ENCODE data around the gene PSD2. TPM values are rescaled to one million over a fixed set of nuclear protein-coding genes. Genes with fewer than 3 reads are reported as not detected.

Gene PSD2
- polyA plus RNA-seq, 3 donors, result 0.09 to 0.39 (median 0.11) TPM

DNA sequence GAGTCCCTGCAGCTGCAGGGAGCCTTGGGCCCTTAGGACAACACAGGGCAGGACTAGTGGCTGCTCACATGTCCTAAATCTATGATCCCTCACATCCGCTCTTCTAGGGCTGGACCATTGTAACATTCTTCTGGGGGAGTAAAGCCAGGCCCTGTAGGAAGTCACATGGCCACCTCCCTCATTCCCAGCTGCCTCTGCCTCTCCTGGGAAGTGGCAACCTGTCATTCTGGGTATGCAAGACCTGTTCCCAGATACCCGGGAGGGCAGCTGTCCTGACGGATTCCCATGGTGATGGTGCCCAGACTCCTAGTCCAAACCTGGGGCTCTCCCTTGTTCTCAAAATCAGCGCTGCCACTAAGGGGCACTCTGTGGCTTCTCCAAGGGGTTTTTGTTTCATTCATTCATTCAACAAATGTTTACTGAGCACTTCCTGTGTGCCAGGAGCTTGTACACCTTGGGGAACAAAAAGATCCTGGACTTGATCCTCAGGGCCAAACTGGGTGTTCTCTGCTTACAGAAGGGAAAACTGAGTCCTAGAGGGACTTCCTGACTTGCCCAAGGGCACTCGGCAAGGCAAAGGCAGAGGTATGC lies 85.6 kb downstream of the PSD2 start:
- no peak overlapping the region for H3K27ac ChIP-seq (ENCODE audit: low read depth, low read length)
- 81 to 88% (median 82%) methylated on average over 5 of the region's 5 CpGs for WGBS, 3 donors

DNA sequence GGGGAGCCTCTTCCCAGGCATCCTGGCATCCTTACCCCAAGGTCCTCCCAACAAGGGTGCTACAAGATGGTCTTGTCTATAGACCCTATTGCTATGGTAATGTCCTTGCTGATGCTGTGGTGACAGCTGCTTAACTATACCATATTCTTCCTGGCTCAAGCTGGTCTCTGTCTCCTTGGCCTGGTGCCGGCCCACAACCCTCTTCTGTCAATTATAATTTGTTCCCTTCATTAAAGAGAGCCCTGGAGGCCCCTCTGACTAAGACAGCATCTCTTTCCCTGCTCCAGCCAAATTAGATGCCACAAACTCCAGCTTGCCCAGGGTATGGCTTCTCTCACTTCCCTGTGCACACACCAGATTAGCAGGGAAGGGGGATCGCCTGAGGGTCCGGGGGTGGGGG lies 86.7 kb downstream of the PSD2 start:
- H3K27ac ChIP-seq (ENCODE audit: low read depth, low read length), result no peak overlapping the region
- WGBS, 3 donors, result 83 to 94% (median 89%) methylated on average over 3 of the region's 3 CpGs

DNA sequence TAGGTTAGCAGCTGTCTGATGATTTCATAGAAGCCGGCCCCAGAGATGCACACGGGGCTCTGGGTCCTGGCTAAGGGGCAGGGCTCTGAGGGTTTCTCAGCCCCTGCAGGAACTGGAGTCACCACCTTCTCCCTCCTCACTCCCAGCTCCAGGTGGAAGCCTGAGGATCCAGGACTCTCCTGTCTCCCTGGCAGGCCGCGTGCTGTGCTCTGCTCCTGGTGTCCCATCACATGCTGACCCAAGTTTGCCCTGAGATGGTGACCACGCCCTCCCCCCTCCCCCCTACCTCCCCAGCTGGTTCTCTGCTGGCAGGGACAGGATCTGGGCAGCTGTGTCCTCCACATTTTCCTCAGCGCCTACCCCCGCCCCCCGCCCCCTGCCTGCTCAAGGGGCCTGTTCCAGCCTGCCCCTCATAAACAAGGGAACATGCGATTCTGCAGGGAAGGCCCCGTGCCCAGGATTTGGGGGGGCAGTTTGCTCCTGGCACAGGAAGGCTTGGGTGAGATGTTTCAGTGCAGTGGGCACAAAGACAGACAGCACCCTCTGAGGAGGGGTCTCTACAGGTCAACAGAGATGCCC lies 87.4 kb downstream of the PSD2 start:
- no peak overlapping the region for H3K27ac ChIP-seq (ENCODE audit: low read depth, low read length)
- WGBS, 3 donors, result 67 to 82% (median 75%) methylated on average over 10 of the region's 10 CpGs

DNA sequence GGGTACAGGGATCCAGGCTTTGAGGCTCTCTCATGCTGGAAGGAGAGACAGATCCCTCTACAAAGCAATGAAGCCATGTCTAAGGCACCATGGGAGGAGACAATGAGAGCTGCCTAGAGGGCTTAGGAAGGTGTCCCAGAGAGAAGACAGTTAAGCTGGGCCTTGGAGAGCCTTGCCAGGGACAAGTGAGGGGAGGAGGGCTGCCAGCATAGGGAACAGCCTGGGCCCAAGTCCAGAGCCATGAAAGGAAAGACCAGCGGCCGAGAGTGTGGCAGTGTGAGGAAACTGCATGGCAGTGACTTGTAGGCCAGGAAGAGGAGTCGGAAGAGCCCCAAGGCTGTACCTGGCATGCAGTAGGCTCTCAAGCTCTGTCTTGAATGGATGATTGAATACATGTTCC lies 88.5 kb downstream of the PSD2 start:
- no peak overlapping the region for H3K27ac ChIP-seq (ENCODE audit: low read depth, low read length)
- 81 to 91% (median 84%) methylated on average over 3 of the region's 3 CpGs for WGBS, 3 donors

DNA sequence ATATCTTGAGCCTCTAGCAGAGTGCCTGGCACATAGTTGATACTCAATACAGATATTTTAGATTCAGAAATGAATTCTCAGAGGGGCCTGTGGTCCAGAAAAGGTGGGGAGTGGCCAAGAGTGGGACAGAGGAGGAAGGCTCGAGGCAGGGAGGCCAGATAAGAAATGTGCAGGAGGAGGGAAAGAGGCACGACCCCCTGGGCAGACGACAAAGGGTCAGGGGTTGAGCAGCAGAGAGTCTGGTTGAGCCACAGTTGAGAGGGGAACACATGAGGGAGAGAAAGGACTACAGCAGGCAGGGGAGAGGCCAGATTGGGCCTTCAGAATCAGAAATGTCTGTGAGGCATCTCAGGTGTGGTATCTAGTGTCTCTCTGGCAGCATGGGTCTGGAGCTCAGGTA lies 89.1 kb downstream of the PSD2 start:
- H3K27ac ChIP-seq (ENCODE audit: low read depth, low read length), result no peak overlapping the region
- WGBS, 3 donors, result 67 to 89% (median 78%) methylated on average over 3 of the region's 3 CpGs

DNA sequence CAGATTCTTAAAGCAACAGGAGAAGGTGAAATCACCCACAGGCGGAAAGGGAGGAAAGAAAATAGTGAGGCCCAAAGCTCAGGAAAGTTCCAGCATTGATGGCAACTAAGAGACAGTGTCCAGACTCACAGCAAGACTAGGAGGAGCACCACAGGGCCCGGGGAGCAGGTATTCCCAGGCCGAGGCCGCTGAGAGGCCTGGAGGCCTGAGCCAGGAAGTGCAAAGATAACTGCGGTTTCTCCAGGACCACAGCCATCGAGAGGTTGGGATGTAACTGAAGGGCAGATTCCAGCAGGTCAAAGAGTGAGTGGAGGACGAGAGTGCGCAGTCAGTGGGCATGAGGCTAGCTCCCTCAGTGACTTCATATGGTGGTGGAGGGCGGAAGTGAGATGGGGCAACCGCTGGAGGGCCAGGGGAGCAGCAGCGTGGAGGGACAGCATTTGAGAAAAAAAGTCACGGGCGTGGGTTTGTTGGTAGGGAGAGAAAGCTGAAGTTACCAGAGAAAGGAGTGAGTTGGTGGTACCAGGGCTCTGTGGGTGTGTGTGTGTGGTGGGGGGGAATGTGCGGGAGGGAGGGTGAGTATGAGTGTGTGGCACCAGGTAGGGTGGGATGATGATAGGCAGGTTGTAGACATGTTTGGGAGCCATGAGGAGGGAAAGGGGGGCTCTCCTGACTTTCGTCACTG lies 89.7 kb downstream of the PSD2 start:
- WGBS, 3 donors, result 91 to 95% (median 93%) methylated on average over 15 of the region's 15 CpGs

DNA sequence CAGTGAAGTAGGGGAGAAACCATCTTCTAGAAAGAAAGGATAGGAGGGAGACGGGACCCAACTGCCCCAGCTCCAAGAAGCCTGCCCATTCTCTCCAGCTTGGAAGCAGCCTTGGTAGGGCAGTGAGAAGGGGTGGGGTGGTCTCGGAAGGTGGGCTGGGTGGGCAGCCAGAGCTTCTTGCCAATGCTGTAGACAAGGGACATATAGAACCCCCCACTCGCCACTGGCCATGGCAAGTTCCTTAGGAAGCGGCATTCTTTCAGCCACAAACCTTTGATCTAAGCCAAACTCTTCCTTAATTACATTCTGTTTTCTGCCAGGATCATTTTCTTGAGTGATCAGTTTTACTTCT lies 90.2 kb downstream of the PSD2 start:
- H3K27ac ChIP-seq (ENCODE audit: low read depth, low read length), result no peak overlapping the region
- WGBS, 3 donors, result 90 to 95% (median 92%) methylated on average over 4 of the region's 4 CpGs

More for the DNA sequence above, 89.7 kb downstream of the PSD2 start:
- no peak overlapping the region for H3K27ac ChIP-seq (ENCODE audit: low read depth, low read length)

DNA sequence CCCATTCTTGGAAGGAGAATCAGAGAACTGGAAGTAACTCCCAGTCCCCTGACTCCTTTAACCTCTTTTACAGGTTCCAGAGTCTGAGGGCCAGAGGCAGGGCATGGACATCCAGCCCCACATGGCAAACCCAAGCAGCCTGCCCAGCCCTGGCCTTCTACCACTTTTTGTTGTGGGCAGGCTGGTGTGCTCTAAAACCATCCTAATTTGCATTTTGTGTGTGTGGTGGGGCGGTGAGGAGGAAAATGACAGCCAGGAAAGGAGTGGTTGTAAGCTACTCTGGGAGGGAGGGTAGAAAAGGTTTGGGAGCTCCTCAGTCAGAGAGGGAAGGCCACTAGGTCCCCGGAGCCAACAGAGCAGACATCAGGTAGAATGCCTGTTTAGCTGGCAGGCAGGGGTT lies 90.6 kb downstream of the PSD2 start:
- H3K27ac ChIP-seq (ENCODE audit: low read depth, low read length), result no peak overlapping the region
- WGBS, 3 donors, result 71 to 91% (median 83%) methylated on average over 2 of the region's 2 CpGs

DNA sequence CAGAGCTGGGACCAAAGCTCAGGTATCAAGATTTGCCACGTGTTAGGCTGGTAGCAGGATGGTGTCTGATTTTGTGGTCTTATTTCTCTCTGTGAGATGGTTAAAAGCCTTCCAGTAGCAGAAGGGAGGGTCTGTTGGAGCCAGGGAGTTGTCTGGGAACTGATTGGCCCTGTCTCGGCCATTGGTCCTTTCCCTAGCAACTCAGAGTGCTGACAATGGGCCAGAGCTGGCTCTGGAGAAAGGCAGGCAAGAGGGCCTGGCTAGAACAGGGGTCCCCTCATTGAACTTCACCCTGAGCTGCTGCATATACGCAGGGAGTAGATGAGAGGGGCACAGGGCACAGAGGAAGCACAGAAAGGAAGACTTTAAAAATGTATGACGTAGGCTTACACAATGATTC lies 92.8 kb downstream of the PSD2 start:
- 72 to 83% (median 81%) methylated on average over 4 of the region's 4 CpGs for WGBS, 3 donors
- H3K27ac ChIP-seq (ENCODE audit: low read depth, low read length), result no peak overlapping the region

DNA sequence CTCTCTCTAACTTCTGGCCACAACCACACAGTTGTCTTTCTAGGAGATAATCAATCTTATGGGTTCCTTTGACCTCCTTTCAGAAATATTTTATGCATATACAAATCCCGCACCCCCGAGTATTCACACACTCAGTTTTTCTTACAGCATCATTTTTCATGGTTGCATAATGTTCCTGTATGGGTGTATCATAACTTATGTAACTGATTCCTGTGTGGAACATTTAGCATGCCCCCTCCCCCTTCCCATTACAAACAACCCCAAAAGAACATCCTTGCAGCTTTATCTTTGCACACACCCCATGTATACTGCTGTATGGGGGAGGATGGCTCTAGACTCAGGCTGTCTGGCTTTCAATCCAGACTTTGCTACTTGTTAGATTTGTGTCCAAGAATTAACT lies 93.8 kb downstream of the PSD2 start:
- no peak overlapping the region for H3K27ac ChIP-seq (ENCODE audit: low read depth, low read length)
- 93 to 95% (median 94%) methylated on average over 2 of the region's 2 CpGs for WGBS, 3 donors

DNA sequence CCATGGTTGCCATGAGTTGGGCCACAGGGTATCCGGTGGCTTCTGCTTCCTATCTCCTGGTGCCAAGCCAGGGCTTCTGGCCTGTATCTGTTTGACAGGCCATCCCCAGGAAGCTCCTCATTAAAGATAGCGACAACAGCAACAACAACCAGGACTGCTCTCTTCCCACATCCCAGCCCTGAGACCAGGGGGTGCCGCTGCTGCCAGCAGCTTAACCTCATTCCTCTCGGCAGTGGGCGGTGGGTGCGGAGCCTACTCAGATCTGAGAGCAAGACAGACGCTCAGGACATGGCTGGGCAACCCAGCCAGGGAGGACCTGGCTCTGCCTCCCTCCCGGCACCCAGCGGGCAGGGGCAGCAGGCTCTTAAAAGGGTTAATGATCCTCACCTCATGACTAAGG lies 98.3 kb downstream of the PSD2 start:
- H3K27ac ChIP-seq (ENCODE audit: low read depth, low read length), result no peak overlapping the region
- WGBS, 3 donors, result 81 to 91% (median 83%) methylated on average over 9 of the region's 9 CpGs

Other genes starting within 250 kb of the PSD2 start
- gene UBE2D2, start 234.5 kb upstream of the PSD2 start, polyA plus RNA-seq, result 10 to 100 TPM; 49.3 to 71.6 (median 68.6) TPM
- 10 to 100 TPM; 14.2 to 52.3 (median 39.0) TPM for gene CXXC5, start 147.5 kb upstream of the PSD2 start, polyA plus RNA-seq
- 1 to 10 TPM; 2.0 to 4.8 (median 3.1) TPM for gene NRG2, start 247.5 kb downstream of the PSD2 start, polyA plus RNA-seq